GM18499 (cell line): Measurements from ENCODE around the gene AVPR2.

ENCODE experiments used
- ATAC-seq: cut with Tn5 transposase; IDR thresholded peaks from one replicate; pipeline ENCODE4 v1.9.1; 2021; ENCODE audit warnings: moderate number of reproducible peaks; ENCODE audit not compliant: insufficient read depth, unreplicated experiment

AVPR2 gene

DNA sequence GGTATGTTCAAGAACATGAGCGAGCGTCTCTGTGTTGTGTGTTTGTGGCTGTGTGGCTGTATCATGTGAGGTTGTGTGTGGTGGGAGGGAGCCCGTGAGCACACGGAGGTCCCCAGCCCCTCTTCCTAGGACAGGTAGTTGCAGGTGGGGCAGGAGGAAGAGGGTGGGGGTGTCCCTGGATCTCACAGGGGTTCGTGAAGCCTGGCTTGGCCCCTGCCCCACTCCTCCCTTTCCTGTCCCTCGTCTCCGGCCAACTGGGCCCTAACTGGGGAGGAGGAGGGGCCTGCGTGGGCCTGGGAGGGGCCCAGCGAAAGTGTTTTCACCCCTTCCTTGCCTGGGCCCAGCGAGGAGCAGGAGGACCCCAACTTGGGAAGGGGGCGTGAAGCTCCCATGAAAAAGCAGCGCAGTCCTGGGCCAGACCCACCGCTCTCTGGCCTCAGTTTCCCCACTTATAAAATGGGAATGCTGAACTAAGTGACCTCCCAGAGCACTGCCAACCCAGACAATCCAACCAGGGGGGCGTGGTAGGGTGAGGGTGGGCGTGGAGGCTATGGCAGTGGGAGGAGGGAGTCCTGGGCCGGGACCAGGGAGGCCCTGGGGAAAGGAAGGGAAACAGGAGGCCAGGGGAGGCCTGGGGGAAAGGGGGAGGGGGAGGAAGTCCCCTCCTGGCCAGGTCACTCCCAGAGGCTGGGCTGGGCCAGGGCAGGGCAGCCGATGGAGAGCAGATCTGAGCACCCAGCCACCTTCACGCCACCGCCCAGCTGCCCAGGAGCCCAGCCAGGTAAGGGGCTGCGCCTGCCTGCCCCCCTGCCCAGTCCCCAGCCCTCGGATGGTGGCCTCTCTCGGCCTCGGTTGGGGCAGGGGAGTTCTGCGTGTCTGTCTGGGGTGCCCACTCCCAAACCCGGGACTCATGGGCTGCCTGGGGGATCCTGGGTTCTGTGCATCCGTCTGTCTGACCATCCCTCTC lies at the start of gene AVPR2:
AVPR2 (plus strand) TSS at position 683 of the 967 bp plus-strand sequence. CDS start 473 bp downstream, outside the sequence.
- ATAC-seq = no peak

DNA sequence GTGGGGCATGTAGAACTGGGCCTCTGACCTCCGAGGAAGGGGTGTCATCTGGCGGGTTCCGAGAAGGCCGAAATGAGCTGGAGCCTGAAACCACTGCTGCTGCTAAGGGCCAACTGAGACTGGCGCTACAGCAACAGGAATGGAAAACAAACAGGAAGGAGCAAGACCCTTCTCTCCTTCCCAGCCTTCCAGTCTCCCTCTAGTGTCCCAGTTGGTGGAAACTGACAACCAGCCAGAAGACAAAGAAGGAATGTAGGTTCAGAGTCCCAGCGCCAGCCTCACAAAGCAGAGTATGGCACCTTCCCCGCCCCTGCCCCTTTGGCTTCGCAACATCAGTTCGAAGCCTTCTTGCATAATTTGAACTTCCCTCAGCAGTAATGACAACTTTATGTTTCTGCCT lies 49.8 kb upstream of the AVPR2 start:
- no peak for ATAC-seq

DNA sequence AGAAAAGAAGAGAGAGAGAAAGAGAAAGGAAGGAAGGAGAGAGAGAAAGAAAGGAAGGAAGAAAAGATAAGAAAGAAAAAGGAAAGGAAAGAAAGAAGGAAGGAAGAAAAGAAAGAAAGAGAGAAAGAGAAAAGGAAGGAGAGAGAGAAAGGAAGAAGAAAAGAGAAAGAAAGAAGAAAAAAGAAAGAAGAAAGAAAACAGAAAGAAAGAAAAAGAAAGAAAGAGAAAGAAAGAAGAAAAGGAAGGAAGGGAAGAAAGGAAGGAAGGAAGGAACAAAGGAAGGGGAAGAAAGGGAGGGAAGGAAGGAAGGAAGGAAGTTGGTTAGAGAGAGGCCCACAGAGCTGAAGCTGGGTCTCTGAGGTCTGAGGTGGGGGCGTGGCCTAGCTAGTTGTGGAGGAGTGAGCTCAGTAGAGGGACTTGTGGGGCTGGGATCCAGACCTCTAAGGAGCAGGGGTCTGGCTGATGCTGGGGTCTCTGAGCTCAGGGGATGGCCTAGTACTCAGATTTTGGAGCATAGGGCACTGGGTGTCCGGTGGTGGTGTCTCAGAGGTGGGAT lies 47.0 kb upstream of the AVPR2 start:
- ATAC-seq = no peak

- ATAC-seq = no peak
Observed at GRCh38 chrX:153861151-153861550, 43.3 kb upstream of the AVPR2 start.

- no peak for ATAC-seq
Observed at GRCh38 chrX:153861733-153862310, 42.7 kb upstream of the AVPR2 start.

DNA sequence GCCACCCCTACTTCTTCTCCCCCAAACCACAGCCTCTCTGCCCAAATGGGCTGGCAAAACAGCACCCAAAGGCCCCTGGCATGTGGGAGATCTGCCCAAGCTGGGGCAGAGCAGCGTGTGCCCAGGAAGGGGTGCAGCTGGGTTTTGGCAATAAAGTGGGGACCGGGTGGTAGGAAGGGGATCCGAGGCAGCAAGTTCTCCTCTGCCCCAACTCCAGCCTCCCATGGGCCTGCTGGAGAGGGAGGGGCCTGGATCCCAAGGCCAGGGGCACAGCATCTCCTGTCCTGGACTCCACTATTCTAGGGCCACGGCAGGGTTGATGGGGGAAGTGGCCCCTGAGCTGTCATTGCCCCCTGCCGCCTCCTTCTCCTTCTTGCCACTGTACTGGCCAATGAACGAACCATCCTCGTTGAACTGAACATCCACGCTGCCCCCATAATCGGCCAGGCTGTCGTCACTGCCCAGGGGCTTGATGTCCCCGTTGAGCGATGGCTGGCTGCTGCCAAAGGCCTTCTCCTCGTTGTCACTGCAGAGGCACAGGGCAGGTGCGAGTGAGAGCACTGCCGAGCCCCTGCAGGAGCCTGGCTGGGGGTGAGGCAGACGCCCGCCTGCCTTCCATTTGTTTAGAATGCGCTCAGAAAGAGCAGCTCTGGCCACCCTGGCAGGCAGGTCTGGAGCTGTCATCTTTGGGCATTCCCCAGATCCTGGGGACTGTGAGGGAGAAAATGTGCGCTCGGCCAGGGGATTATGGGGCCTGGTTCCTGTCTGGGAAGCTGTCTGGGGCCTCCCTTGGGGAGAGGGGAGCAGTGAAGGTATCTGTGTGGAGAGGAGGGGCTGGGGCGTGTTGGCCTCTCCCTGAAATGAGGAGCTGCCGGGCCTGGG lies 41.9 kb upstream of the AVPR2 start:
- no peak for ATAC-seq

DNA sequence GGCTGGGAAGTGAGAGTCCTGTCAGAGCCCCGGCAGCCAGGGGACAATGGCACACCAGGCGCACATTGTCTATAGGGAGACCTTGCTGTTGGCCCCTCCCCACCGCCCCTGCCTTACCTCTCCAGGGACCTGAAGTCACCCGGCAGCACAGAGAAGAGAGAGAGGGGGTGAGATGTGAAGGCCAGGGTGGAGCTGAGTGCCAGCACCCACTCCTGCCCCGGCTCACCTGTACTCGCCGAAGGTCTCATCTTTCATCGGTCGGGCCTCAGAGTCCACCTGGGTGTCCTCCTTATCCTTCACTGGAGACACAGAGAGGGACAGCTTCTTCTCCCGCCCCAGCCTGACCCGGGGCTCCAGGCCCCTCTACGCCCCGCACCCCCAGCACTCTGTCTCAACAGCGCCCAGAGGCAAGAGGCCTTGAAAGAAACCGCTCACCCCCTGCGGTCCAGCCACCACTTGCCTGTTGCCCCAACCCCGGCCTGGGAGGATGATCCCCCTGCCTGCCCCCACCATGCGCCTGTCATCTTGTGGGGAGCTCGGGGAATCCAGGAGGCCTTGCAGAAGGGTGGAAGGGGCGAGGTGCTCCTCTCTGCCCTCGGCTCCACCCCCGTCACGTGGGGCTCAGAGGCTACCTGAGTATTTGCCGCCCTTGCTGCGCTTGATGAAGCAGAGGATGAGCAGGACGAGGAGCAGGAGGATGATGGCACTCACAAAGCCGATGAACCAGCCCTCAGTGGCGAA lies 41.1 kb upstream of the AVPR2 start:
- no peak for ATAC-seq

- ATAC-seq = no peak
Observed at GRCh38 chrX:153864101-153864500, 40.4 kb upstream of the AVPR2 start.

DNA sequence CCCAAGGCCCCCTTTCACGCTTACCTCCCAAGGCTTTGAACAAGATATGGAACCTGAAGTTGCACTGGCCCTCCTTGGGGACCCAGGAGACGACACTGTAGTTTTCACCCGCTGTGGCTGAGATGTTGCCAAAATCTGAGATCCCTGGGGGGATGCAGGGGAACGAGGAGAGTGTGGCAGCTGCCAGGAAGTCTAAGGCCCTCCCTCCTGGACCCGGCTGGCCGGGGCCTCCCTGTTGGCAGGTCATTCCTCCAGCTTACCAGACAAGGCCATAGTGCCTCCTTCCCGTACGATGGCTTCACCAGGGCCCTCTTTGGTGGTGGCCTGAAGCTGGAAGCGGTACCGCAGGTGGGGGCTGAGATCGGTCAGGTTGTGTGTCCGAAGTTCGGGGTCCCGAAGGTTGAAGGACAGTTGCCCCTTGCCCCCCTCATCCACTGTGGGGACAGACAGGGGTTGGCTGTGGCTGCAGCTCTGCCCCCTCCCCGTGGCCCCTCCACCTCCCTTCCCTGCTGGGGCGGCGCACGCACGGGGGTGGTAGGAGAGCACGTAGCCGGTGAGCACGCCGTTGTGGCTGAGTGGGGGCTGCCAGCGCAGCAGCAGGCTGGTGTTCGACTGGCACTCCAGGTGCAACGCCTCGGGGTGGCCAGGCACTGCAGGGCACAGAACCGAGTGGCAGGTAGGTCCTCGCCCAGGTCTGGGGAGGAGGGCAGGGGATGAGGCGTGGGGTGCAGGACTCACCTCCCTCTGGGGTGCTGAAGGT lies 39.7 kb upstream of the AVPR2 start:
- ATAC-seq = no peak

DNA sequence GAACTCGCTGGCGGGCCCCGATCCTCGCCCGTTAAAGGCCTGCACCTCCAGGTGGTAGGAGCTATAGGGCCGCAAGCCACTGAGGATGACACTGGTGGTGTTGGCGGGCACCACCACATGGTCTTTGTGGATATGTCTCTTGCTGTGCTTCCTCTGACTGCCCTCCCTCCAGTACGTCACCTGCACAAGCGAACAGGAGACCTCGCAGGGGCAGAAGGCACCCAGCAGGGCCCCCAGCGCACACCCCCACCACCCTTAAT lies 39.2 kb upstream of the AVPR2 start:
- ATAC-seq = no peak

GRCh38 chrX:153865685-153866084 lies 38.8 kb upstream of the AVPR2 start:
- ATAC-seq = no peak

DNA sequence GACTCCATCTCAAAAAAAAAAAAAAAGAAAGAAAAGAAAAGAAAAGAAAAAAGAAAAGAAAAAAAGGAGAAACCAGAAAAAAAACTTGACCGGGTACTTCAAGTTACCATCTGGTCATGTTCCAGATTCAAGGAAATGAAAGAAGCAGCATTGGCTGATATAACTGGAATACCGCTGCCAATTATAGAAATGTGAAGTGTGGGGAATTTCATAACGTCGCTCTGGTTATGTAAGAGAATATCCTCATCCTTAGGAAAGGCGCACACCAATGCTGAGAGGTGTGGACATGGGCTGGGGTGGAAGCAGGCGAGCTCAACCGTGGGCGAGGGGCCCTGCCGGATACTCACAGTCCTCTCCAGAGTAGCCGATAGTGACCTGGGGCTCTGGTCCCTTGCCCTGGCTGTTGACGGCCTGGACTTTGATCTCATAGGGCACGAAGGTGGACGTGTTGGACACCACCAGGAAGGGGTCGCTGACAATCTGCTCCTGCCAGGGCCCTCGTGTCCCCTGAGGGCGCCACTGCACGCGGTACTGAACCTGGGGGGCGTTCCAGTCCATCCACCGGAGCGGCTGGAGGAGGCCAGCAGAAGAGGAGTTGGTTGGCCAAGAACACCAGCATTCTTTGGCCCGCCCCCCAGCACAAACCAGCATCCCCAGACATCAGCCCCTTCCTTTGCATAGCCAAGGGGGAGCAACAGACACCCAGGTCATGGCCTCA lies 38.0 kb upstream of the AVPR2 start:
- no peak for ATAC-seq

GRCh38 chrX:153867139-153867538 lies 37.3 kb upstream of the AVPR2 start:
- ATAC-seq = no peak

- ATAC-seq = no peak
Observed at GRCh38 chrX:153867671-153868070, 36.8 kb upstream of the AVPR2 start.

GRCh38 chrX:153868576-153869472 lies 35.6 kb upstream of the AVPR2 start:
- ATAC-seq = no peak

- no peak for ATAC-seq
Observed at GRCh38 chrX:153869473-153870287, 34.8 kb upstream of the AVPR2 start.

GRCh38 chrX:153870288-153870690 lies 34.2 kb upstream of the AVPR2 start:
- ATAC-seq = no peak
